Ectodermal cell (in vitro differentiated cells): ENCODE data around the gene LDB3.

Experiments
- H3K27ac ChIP-seq: 2 replicates; pipeline ENCODE4 v1.7.0; 2013; ENCODE audit warnings: mild to moderate bottlenecking, low read depth, low read length; ENCODE audit not compliant: insufficient read depth, poor library complexity, severe bottlenecking
- H3K27me3 ChIP-seq: 2 replicates; pipeline ENCODE4 v1.7.0; 2013; ENCODE audit warnings: mild to moderate bottlenecking, low read length; ENCODE audit not compliant: insufficient read depth, control insufficient read depth, poor library complexity, severe bottlenecking
- H3K36me3 ChIP-seq: one replicate; pipeline ENCODE4 v1.7.0; 2013; ENCODE audit warnings: low read length; ENCODE audit not compliant: control insufficient read depth, insufficient read depth
- H3K4me1 ChIP-seq: one replicate; pipeline ENCODE4 v1.7.0; 2013; ENCODE audit warnings: low read length; ENCODE audit not compliant: control insufficient read depth, insufficient read depth
- H3K4me3 ChIP-seq: 2 replicates; pipeline ENCODE4 v1.7.0; 2013; ENCODE audit warnings: low read depth, low read length, control low read depth; ENCODE audit not compliant: insufficient read depth
- H3K9me3 ChIP-seq: 2 replicates; pipeline ENCODE4 v1.7.0; 2013; ENCODE audit warnings: mild to moderate bottlenecking, low read length, moderate library complexity; ENCODE audit not compliant: control insufficient read depth
- WGBS, 2 experiments: methylation state at CpG; one replicate each; pipeline ENCODE4 v1.1.7; 2013; ENCODE audit warnings: missing lambda C conversion rate in 2 of 2; 5-methylcytosine and 5-hydroxymethylcytosine counted together

The LDB3 gene

DNA sequence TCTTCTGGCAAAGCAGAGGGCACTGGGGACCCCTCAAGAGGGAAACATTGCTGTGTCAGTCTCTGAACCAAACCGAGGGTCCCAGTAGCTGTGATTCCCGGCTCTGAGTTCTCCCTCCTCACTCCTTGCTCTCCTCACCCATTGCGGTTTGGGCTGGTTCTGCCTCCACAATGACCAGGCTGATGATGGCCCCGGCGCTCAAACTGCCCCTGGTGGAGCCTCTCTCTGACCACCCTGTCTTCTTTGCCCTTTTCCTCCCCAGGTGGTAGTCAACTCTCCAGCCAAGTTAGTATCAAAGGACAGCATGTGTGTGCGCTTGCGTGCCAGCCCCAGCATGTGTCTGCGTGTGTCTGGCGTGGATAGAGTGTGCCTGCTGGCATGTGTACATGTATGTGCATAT is 17.1 kb downstream of the LDB3 start:
- H3K36me3 ChIP-seq = no peaks in the 10 kb centered on the region
- H3K4me3 ChIP-seq = no peak overlapping the region
- no peak overlapping the region for H3K27ac ChIP-seq
- peaks cover 25% of the 10 kb centered on the region for H3K4me1 ChIP-seq
- no peaks in the 10 kb centered on the region for H3K9me3 ChIP-seq
- WGBS, 2 experiments = 89% methylated on average over 9 of the region's 9 CpGs
- no peaks in the 10 kb centered on the region for H3K27me3 ChIP-seq

DNA sequence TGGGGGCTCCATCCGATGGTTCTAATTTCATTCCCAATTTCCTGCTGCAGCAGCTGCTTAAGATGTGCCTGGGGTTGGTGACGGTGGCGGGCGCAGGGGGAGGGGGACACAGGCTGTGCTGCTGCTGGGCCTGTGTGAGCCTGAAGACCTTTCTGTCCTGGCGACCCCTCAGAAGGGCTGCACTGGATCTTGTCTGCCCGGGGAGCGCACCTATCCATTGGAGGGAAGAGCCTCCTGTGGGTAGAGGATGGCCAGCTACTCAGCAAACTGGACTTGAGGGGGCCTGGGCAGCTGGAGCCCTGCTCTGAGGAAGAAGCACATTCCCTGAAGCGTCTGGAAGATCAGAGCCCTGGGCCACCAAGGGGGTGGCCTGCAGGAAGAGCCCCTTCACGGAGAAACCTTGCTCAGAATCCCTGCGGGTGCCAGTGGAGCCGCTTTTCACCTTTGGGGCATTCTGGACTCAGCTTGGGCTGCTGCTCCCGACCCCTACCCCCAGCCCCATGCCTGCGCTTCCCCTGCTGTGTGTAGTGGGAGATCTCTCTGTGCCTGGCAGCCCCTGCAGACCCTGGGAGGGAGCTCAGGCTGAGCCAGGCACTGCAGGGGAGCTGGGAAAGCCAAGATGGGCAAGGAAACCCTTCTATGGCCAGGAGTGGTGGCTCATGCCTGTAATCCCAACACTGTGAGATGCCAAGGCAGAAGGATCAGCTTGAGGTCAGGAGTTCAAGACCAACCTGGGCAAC is 17.8 kb downstream of the LDB3 start:
- no peaks in the 10 kb centered on the region for H3K36me3 ChIP-seq
- H3K4me1 ChIP-seq = peaks cover 25% of the 10 kb centered on the region
- no peak overlapping the region for H3K4me3 ChIP-seq
- H3K27ac ChIP-seq = no peak overlapping the region
- no peaks in the 10 kb centered on the region for H3K9me3 ChIP-seq
- WGBS, 2 experiments = 77 to 85% methylated on average over 13 of the region's 13 CpGs
- H3K27me3 ChIP-seq = no peaks in the 10 kb centered on the region

DNA sequence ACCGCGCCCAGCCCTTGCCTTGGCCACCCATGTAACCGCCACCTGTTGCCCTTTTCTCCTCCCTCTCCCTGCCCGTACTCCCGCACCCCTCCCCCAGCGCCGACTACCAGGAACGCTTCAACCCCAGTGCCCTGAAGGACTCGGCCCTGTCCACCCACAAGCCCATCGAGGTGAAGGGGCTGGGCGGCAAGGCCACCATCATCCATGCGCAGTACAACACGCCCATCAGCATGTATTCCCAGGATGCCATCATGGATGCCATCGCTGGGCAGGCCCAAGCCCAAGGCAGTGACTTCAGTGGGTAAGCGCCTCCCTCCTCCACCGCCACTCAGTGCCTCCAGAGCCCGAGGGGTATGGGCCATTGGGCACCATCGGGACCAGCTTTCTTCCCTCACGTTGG is 18.7 kb downstream of the LDB3 start:
- Histone ChIP-seq H3K9me3 (no peaks in the 10 kb centered on the region), H3K27ac (no peak overlapping the region), H3K4me1 (peaks cover 25% of the 10 kb centered on the region), H3K4me3 (no peak overlapping the region), H3K27me3 (no peaks in the 10 kb centered on the region), H3K36me3 (no peaks in the 10 kb centered on the region)
- WGBS, 2 experiments = 94 to 96% methylated on average over 19 of the region's 19 CpGs

DNA sequence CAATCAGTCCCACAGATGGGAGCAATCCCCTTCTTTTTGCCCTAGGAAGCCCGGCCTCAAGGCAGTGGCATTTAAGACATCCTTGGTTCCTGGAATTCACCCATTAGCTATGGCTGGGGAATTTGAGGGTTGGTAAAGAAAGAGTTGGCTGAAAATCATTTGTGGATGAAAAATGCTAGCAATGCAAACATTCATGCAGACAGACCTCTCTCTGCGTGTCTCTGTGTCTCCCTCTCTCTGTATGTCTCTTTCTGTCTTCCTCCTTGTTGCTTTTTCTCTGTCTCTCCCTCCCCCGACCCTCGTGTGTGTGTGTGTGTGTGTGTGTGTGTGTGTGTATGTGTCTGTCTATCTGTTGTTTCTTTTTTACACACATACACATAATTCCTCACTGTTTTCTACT is 19.4 kb downstream of the LDB3 start:
- Histone ChIP-seq H3K36me3 (no peaks in the 10 kb centered on the region), H3K4me1 (peaks cover 25% of the 10 kb centered on the region), H3K4me3 (no peak overlapping the region), H3K27ac (no peak overlapping the region), H3K27me3 (no peaks in the 10 kb centered on the region), H3K9me3 (no peaks in the 10 kb centered on the region)
- 78 to 84% methylated on average over 2 of the region's 4 CpGs for WGBS, 2 experiments

DNA sequence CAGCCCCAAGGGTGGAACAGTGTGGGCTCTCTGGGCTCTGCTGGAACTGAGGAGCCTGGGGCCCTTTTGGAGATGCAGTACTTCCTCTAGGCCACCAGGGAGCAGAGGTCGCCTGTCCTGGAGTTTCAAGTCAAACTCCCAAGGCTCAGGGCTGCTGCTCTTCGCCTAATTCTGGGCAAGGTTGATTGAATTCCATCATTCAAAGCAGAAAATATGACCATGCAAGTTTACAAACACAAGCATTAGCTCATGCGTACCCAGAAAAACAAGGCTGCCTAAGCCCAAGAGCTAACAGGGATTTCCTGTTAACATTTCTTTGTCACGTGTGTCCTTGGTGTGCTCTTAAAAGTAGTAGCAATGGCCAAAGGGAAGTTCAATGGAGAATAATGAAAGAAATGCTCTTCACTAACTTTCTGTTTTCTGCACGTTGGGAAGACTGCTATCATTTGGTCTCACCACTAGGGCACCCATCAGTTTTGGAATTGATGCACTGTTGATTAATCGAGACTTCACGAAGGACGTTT is 20.1 kb downstream of the LDB3 start:
- H3K9me3 ChIP-seq = no peaks in the 10 kb centered on the region
- WGBS, 2 experiments = 49 to 50% methylated on average over 8 of the region's 8 CpGs
- H3K27ac ChIP-seq = no peak overlapping the region
- H3K27me3 ChIP-seq = no peaks in the 10 kb centered on the region
- H3K4me3 ChIP-seq = no peak overlapping the region
- H3K4me1 ChIP-seq = peaks cover 30% of the 10 kb centered on the region
- no peaks in the 10 kb centered on the region for H3K36me3 ChIP-seq

DNA sequence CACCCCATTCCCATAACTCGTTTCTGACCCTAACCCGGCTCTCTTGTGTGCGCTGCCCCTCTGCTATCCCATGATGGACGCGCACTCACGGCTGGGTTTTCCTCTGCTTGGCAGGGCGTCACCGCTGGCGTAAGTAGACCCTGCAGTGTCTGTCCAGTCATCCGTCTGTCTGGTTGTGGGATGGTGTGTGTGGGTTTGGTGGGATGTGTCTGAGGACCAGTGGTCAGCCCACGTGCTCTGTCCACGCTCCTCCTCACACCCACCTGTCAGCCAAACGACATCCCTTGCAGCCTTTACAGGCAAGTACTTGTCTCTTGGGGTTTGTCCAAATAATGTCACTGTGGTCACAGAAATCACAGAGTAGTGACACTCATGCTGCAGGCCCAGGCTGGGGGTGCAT is 20.8 kb downstream of the LDB3 start:
- Histone ChIP-seq H3K9me3 (no peaks in the 10 kb centered on the region), H3K36me3 (no peaks in the 10 kb centered on the region), H3K4me1 (peaks cover 35% of the 10 kb centered on the region), H3K27ac (no peak overlapping the region), H3K4me3 (no peak overlapping the region), H3K27me3 (no peaks in the 10 kb centered on the region)
- WGBS, 2 experiments = 96% methylated on average over 13 of the region's 13 CpGs

DNA sequence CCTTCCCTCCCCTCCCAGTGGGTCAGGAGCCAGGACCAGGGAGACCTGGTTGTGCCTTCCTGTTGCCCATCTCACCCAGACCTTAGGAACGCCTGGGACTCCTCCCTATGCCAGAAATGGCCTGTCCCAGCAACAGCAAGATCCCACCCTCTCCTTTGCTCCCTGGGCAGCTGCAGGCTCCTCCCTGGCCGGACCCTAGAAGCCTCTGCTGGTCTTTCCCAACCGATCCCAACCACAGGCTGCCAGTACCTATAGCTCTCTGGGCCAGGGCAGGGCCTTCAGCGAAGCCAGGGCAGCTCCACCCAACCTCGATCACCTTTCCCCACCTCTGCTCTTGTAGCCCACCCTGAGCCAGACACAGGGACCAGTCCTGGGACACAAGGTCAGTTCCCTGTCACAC is 21.9 kb downstream of the LDB3 start:
- Histone ChIP-seq H3K27me3 (no peaks in the 10 kb centered on the region), H3K4me3 (no peak overlapping the region), H3K27ac (no peak overlapping the region), H3K36me3 (no peaks in the 10 kb centered on the region), H3K9me3 (no peaks in the 10 kb centered on the region), H3K4me1 (peaks cover 25% of the 10 kb centered on the region)
- WGBS, 2 experiments = 87 to 89% methylated on average over 5 of the region's 5 CpGs

DNA sequence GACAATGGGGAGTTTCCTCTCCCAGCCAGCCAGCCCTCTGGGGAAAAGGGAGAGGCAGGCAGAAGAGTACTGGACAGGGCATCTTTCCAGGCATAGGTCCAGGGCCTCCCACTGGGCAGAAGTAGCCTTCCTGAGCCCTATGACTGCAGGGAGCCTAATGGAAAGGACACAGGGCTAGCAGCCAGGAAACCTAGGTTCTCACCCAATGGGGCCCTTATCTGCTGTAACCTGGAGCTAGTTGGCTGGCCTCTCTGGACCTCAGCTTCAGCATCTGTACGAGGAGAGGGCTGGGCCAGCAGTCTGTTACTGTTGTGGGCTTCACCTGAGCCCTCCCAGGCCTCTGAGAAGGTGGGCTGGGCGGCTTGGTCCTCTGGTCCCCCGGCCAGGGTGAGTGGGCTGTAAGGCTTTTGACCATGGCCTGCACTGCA is 22.4 kb downstream of the LDB3 start:
- WGBS, 2 experiments = 85 to 93% methylated on average over 3 of the region's 3 CpGs
- Histone ChIP-seq H3K36me3 (no peaks in the 10 kb centered on the region), H3K9me3 (no peaks in the 10 kb centered on the region), H3K27me3 (no peaks in the 10 kb centered on the region), H3K4me3 (no peak overlapping the region), H3K27ac (no peak overlapping the region), H3K4me1 (peaks cover 21% of the 10 kb centered on the region)

DNA sequence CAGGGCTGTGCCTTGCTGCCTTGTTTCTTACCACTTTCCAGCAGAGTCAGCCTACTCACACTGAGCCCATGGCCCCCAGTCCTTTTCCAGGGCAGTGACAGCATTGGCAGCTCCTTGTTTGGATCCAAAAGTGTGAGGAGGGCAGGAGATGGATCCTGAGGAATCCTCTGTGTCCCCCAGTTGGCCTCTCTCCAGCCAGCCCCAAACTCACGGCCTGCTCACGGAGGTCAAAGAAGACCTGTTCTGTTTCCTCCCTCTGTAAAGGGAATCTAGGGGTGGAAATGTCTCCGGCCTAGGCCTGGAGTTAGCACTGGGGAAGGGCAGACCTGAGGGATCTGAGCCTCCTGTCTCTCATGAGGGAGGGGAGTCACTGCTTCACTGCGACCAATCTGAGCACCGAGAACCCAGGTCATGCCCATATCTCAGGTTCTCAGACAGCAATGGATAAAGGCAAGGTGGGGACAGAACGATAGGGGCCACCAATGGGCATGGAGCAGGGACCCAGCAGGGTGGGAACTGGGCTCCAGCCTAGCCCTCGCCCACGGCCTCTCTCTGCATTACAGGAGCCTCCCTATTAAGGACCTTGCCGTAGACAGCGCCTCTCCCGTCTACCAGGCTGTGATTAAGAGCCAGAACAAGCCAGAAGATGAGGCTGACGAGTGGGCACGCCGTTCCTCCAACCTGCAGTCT is 23.2 kb downstream of the LDB3 start:
- no peak overlapping the region for H3K4me3 ChIP-seq
- H3K36me3 ChIP-seq = no peaks in the 10 kb centered on the region
- H3K27ac ChIP-seq = no peak overlapping the region
- H3K4me1 ChIP-seq = peaks cover 17% of the 10 kb centered on the region
- H3K9me3 ChIP-seq = no peaks in the 10 kb centered on the region
- no peaks in the 10 kb centered on the region for H3K27me3 ChIP-seq
- 93 to 94% methylated on average over 14 of the region's 14 CpGs for WGBS, 2 experiments

DNA sequence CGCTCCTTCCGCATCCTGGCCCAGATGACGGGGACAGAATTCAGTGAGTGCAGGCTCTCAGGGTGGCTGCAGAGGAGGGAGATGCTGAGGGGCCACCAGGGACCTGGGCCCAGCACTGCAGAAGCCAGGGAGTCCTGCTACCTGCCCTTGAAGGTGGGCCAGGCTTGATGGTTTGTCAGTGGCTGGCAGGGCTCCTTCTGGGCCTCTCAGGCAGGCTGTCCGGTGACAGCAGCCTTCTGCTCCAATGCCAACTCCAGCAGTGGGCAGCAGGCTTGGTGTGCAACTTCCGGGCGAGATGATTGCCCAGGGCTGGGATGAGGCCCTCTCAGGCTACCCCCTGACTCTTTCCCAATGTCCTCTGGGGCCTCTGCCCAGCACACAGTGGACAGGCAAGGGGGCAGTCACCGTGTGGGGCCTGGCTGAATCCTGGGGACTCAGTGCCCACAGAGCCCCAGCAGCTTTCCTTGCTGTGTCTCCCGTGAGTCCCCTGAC is 23.8 kb downstream of the LDB3 start:
- H3K27me3 ChIP-seq = no peaks in the 10 kb centered on the region
- peaks cover 17% of the 10 kb centered on the region for H3K4me1 ChIP-seq
- no peaks in the 10 kb centered on the region for H3K36me3 ChIP-seq
- H3K4me3 ChIP-seq = no peak overlapping the region
- WGBS, 2 experiments = 94 to 95% methylated on average over 8 of the region's 8 CpGs
- H3K27ac ChIP-seq = no peak overlapping the region
- H3K9me3 ChIP-seq = no peaks in the 10 kb centered on the region
